CD4-positive, alpha-beta T cell treated with Interleukin-6 at 100 ng/mL for 8 hours (primary cell): ENCODE measurements around the gene RAD17.

Experiments used
- DNase-seq: peaks from one replicate; pipeline ENCODE4 v3.0.0-alpha.2; 2020; ENCODE audit warnings: mixed read lengths, low spot score

Gene RAD17

DNA sequence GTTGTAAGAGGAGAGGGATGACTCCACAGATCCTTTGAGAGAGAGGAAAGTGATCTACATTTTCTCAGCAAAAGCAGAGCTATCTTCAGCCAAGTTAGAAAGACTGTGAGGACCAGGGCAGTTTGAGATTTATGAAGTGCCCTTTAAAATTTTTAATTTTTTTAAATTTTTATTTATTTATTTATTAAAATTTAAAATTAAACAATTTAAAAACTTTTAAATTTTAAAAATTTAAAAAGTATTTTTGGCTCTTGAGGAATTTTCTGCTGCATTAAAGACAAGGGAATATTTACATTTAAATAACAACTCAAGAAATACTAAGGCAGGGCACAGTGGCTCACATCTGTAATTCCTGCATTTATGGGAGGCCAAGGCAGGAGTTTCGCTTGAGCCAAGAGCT, 92.6 kb downstream of the RAD17 start:
- no peak for DNase-seq
